Ovary (tissue), 3 donors: ENCODE measurements around the gene NUDT7.

ENCODE experiments used
- EP300 ChIP-seq: sonication (generic); formaldehyde crosslinking; IDR thresholded peaks from one replicate; pipeline ENCODE4 v1.6.1; 2017; ENCODE audit warnings: antibody characterized with exemption
- POLR2A ChIP-seq: fragments of 450-650 bp; IDR thresholded peaks from one replicate; pipeline ENCODE4 v1.6.1; 2017; ENCODE audit warnings: antibody characterized with exemption, mild to moderate bottlenecking, moderate library complexity
- TF ChIP-seq, protein P1 (sequence below), 3 donors: fragments of 450-650 bp in 2 of 3; fragments of 200-600 bp in 1 of 3; IDR thresholded peaks; one replicate each; pipeline versions ENCODE4 v1.5.1 to v1.8.0; 2016 to 2022; ENCODE audit warnings: antibody characterized with exemption in 3 of 3, mild to moderate bottlenecking in 1 of 3
- donor health status: DM: no; HTN: no; CAD: no.

DNA sequence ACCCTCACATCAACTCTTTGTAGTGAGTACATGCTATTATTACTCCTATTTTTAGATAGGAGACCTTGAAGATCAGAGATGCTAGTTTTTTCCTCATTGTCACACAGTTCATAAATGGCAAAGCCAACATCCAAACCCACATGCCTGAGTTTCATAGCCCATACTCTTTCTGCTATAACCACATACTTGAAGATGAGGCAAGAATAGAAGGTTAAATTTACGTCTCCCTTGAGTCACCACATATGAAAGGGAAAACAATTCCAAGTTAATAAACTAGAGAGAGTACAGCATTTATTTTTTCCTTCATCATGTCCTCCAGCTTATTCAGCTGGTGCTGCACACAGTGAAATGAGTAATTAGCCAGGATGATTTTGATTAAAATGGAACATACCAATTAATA is 23.7 kb downstream of the NUDT7 start:
- TF ChIP-seq POLR2A = no peak
- TF ChIP-seq, protein P1, sequence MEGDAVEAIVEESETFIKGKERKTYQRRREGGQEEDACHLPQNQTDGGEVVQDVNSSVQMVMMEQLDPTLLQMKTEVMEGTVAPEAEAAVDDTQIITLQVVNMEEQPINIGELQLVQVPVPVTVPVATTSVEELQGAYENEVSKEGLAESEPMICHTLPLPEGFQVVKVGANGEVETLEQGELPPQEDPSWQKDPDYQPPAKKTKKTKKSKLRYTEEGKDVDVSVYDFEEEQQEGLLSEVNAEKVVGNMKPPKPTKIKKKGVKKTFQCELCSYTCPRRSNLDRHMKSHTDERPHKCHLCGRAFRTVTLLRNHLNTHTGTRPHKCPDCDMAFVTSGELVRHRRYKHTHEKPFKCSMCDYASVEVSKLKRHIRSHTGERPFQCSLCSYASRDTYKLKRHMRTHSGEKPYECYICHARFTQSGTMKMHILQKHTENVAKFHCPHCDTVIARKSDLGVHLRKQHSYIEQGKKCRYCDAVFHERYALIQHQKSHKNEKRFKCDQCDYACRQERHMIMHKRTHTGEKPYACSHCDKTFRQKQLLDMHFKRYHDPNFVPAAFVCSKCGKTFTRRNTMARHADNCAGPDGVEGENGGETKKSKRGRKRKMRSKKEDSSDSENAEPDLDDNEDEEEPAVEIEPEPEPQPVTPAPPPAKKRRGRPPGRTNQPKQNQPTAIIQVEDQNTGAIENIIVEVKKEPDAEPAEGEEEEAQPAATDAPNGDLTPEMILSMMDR (IDR thresholded peaks at IDR 0.05) = no peak
- no peak for TF ChIP-seq EP300
